ENCODE results near the gene ZBTB38.

DNA sequence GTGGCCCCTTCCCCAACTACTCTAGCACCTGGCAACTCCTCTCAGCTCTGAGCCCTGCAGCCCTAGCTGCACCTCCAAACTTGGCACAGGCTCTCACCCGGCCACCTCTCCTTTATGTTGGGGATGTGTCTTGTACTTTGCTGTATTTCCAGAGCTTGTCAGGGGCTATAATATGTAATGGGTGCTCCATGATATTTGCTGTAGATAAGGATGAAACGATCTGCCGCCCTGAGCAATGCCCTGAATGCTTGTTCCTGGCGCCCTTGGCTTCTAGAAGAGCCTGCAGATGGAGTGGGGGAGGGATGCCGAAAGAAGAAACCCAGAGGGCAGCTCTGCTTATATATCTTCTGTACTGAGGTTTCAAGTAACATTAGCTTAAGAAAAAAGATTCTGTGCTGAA, 35.9 kb upstream of the ZBTB38 start:
- TF ChIP-seq, protein P1, sequence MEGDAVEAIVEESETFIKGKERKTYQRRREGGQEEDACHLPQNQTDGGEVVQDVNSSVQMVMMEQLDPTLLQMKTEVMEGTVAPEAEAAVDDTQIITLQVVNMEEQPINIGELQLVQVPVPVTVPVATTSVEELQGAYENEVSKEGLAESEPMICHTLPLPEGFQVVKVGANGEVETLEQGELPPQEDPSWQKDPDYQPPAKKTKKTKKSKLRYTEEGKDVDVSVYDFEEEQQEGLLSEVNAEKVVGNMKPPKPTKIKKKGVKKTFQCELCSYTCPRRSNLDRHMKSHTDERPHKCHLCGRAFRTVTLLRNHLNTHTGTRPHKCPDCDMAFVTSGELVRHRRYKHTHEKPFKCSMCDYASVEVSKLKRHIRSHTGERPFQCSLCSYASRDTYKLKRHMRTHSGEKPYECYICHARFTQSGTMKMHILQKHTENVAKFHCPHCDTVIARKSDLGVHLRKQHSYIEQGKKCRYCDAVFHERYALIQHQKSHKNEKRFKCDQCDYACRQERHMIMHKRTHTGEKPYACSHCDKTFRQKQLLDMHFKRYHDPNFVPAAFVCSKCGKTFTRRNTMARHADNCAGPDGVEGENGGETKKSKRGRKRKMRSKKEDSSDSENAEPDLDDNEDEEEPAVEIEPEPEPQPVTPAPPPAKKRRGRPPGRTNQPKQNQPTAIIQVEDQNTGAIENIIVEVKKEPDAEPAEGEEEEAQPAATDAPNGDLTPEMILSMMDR (IDR thresholded peaks at IDR 0.05; ENCODE audit: extremely low read depth in 1 of 2, insufficient read depth in 1 of 2, low read depth in 1 of 2, low read length in 2 of 2): no peak
- TF ChIP-seq JUN (IDR thresholded peaks at IDR 0.05; ENCODE audit: borderline replicate concordance, insufficient read depth, insufficient read length, low read depth): no peak

Data from endothelial cell of umbilical vein (primary cell).